ENCODE results near the gene MEGF6.

Gene MEGF6

GRCh38 chr1:3645666-3646355 lies 34.5 kb upstream of the MEGF6 start:
- DNase-seq (ENCODE audit: low read depth), result no peak

- no peak for DNase-seq (ENCODE audit: low read depth)
These were observed 33.9 kb upstream of the MEGF6 start for GRCh38 chr1:3645247-3645646.

- no peak for DNase-seq (ENCODE audit: low read depth)
These were observed 33.0 kb upstream of the MEGF6 start for GRCh38 chr1:3644273-3644672.

GRCh38 chr1:3642919-3643675 lies 31.8 kb upstream of the MEGF6 start:
- DNase-seq (ENCODE audit: low read depth), result no peak

GRCh38 chr1:3641816-3642215 lies 30.5 kb upstream of the MEGF6 start:
- DNase-seq (ENCODE audit: low read depth), result no peak

- DNase-seq (ENCODE audit: low read depth), result no peak
These were observed 29.9 kb upstream of the MEGF6 start for GRCh38 chr1:3641046-3641760.

- no peak for DNase-seq (ENCODE audit: low read depth)
These were observed 29.0 kb upstream of the MEGF6 start for GRCh38 chr1:3640121-3640837.

GRCh38 chr1:3639397-3639911 lies 28.1 kb upstream of the MEGF6 start:
- no peak for DNase-seq (ENCODE audit: low read depth)

- no peak for DNase-seq (ENCODE audit: low read depth)
These were observed 27.4 kb upstream of the MEGF6 start for GRCh38 chr1:3638676-3639075.

- DNase-seq (ENCODE audit: low read depth), result no peak
These were observed 26.7 kb upstream of the MEGF6 start for GRCh38 chr1:3638027-3638426.

- no peak for DNase-seq (ENCODE audit: low read depth)
These were observed 25.2 kb upstream of the MEGF6 start for GRCh38 chr1:3636531-3636930.

GRCh38 chr1:3636080-3636479 lies 24.8 kb upstream of the MEGF6 start:
- no peak for DNase-seq (ENCODE audit: low read depth)

GRCh38 chr1:3634059-3634800 lies 22.9 kb upstream of the MEGF6 start:
- no peak for DNase-seq (ENCODE audit: low read depth)

- no peak for DNase-seq (ENCODE audit: low read depth)
These were observed 22.2 kb upstream of the MEGF6 start for GRCh38 chr1:3633344-3634058.

- DNase-seq (ENCODE audit: low read depth), result no peak
These were observed 21.5 kb upstream of the MEGF6 start for GRCh38 chr1:3632716-3633343.

GRCh38 chr1:3632298-3632697 lies 21.0 kb upstream of the MEGF6 start:
- DNase-seq (ENCODE audit: low read depth), result no peak

GRCh38 chr1:3631320-3632260 lies 20.3 kb upstream of the MEGF6 start:
- no peak for DNase-seq (ENCODE audit: low read depth)

- DNase-seq (ENCODE audit: low read depth), result no peak
These were observed 19.6 kb upstream of the MEGF6 start for GRCh38 chr1:3630914-3631313.

GRCh38 chr1:3630161-3630611 lies 18.9 kb upstream of the MEGF6 start:
- no peak for DNase-seq (ENCODE audit: low read depth)

All from CMK (cell line).